ENCODE results near the gene TAF6. TPM values are rescaled to one million over a fixed set of nuclear protein-coding genes. Genes with fewer than 3 reads are reported as not detected.

The TAF6 gene
- total and polyA plus RNA-seq, 2 of the 4 experiments (the other 2 are of a cell fraction) = 11.3 to 55.3 TPM

DNA sequence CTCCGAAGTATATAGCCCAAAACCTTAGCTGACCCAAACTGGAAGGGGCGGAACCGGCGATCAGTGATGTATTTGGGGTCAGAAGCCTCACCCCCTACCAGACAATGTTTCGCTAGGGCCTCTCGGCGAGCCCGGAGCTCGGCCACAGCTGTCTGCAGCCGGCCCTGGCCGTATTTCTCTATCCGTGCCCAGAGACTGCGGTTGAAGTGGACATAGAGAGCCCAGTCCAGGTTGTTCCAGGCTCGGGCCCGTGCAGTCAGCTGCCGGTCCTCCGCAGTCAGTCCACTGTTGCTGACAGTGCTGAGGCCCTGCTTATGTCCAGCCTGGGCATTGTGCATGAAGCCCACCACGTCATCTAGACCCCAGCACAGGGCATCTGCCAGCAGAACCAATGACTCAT, 40.9 kb upstream of the TAF6 start:
- Histone ChIP-seq H2BK120ac (ENCODE audit: low read depth, low read length) (no peak overlapping the region), H4K91ac (ENCODE audit: insufficient read depth, low read depth, low read length) (no peak overlapping the region), H2BK20ac (ENCODE audit: low read depth, low read length) (no peak overlapping the region), H3K23ac (ENCODE audit: low read depth, low read length) (no peak overlapping the region), H4K8ac (ENCODE audit: low read depth in 2 of 2, low read length in 2 of 2) (no peak overlapping the region; a peak in 1 of 4 replicates), H3K18ac (ENCODE audit: low read depth, low read length) (no peak overlapping the region), H3K27ac (ENCODE audit: insufficient read depth, low read length) (no peak overlapping the region), H3K9ac (ENCODE audit: low read depth, low read length) (no peak overlapping the region), H2AK9ac (replicated peaks; ENCODE audit: low read depth, low read length, poor library complexity) (peak overlapping the region; percentile 68), H2AK5ac (ENCODE audit: low read depth, low read length) (no peak overlapping the region), H2BK5ac (ENCODE audit: low read depth, low read length, poor library complexity, severe bottlenecking) (no peak overlapping the region), H4K20me1 (ENCODE audit: insufficient read depth, low read length) (peaks cover 16% of the 10 kb centered on the region), H3K9me3 (ENCODE audit: control insufficient read depth, insufficient read depth, low read length) (no peaks in the 10 kb centered on the region), H3K36me3 (ENCODE audit: control insufficient read depth, insufficient read depth, low read length) (peaks cover 20% of the 10 kb centered on the region), H4K5ac (ENCODE audit: low read depth, low read length) (no peak overlapping the region), H3K4me2 (ENCODE audit: low read depth, low read length) (no peak overlapping the region), H2BK15ac (ENCODE audit: low read depth, low read length) (no peak overlapping the region), H3K4me1 (ENCODE audit: control insufficient read depth, insufficient read depth, low read length) (peaks cover 6% of the 10 kb centered on the region), H3K79me1 (ENCODE audit: low read depth in 1 of 2, low read length in 2 of 2) (peaks cover 10 to 36% of the 10 kb centered on the region in 2 experiments; a peak in 3 of 4 replicates), H3K27me3 (ENCODE audit: control insufficient read depth, insufficient read depth, low read length) (no peaks in the 10 kb centered on the region), H3K4me3 (ENCODE audit: insufficient read depth, low read depth, low read length) (no peak overlapping the region), H3K4ac (ENCODE audit: low read depth, low read length) (no peak overlapping the region), H3K9me1 (ENCODE audit: insufficient read depth, low read length) (peaks cover 2% of the 10 kb centered on the region; the same call in 1 of the 2 replicates), H2AFZ (replicated peaks; ENCODE audit: low read length, poor library complexity) (no peak overlapping the region), H3K56ac (ENCODE audit: extremely low read depth, insufficient read depth, low read length) (no peak overlapping the region), H3K14ac (replicated peaks; ENCODE audit: low read depth, low read length) (no peak overlapping the region)
- dilution Hi-C loops (cut with HindIII; ENCODE audit: low sequenced_read_pairs, unreplicated experiment) (no loop called here), in situ Hi-C loops (cut with MboI; ENCODE audit: low sequenced_read_pairs) (no loop called here), intact Hi-C loops (cut with micrococcal nuclease) (no loop called here)
- no peak for ATAC-seq (ENCODE audit: low read depth)
- no TSS peak for BruUV-seq (replicated peaks)
- WGBS, 2 experiments (ENCODE audit: extremely low coverage in 2 of 2, insufficient read length in 1 of 2) = 91% methylated on average over 13 of the region's 18 CpGs; no CpG with 5 or more reads in 1 of the 2 experiments
- ChIA-PET POLR2A (ENCODE audit: unreplicated experiment) (no interaction called here), CTCF (no interaction called here)
- DNase-seq = no peak
- TF ChIP-seq, protein P1, sequence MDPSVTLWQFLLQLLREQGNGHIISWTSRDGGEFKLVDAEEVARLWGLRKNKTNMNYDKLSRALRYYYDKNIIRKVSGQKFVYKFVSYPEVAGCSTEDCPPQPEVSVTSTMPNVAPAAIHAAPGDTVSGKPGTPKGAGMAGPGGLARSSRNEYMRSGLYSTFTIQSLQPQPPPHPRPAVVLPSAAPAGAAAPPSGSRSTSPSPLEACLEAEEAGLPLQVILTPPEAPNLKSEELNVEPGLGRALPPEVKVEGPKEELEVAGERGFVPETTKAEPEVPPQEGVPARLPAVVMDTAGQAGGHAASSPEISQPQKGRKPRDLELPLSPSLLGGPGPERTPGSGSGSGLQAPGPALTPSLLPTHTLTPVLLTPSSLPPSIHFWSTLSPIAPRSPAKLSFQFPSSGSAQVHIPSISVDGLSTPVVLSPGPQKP (IDR thresholded peaks at IDR 0.05; ENCODE audit: borderline replicate concordance, low read depth, low read length) = no peak
- TF ChIP-seq BHLHE40 (IDR thresholded peaks at IDR 0.05; ENCODE audit: low read depth, low read length) = no peak
- TF ChIP-seq RAD21 (IDR thresholded peaks at IDR 0.05; ENCODE audit: low read length) = no peak
- no peak for TF ChIP-seq SMC3 (IDR thresholded peaks at IDR 0.05; ENCODE audit: low read depth, low read length)
- no peak for TF ChIP-seq MAFK (IDR thresholded peaks at IDR 0.05; ENCODE audit: low read depth, low read length)
- no peak for TF ChIP-seq POLR2A (IDR thresholded peaks at IDR 0.05; ENCODE audit: low read depth, low read length)
- no peak for TF ChIP-seq RFX5 (IDR thresholded peaks at IDR 0.05; ENCODE audit: low read depth, low read length)
- TF ChIP-seq MAZ (IDR thresholded peaks at IDR 0.05; ENCODE audit: borderline replicate concordance, low read depth, low read length) = no peak
- TF ChIP-seq FOS (IDR thresholded peaks at IDR 0.05; ENCODE audit: low read depth, low read length) = no peak
- no peak for TF ChIP-seq RCOR1 (IDR thresholded peaks at IDR 0.05; ENCODE audit: insufficient replicate concordance, low read length)
- no peak for TF ChIP-seq CHD1 (IDR thresholded peaks at IDR 0.05; ENCODE audit: low read depth, low read length)
- TF ChIP-seq, protein P2, sequence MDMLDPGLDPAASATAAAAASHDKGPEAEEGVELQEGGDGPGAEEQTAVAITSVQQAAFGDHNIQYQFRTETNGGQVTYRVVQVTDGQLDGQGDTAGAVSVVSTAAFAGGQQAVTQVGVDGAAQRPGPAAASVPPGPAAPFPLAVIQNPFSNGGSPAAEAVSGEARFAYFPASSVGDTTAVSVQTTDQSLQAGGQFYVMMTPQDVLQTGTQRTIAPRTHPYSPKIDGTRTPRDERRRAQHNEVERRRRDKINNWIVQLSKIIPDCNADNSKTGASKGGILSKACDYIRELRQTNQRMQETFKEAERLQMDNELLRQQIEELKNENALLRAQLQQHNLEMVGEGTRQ (IDR thresholded peaks at IDR 0.05; ENCODE audit: low read depth, low read length) = no peak
- no peak for TF ChIP-seq CEBPB (IDR thresholded peaks at IDR 0.05; ENCODE audit: low read depth, low read length)
- no peak for TF ChIP-seq NFE2L2 (IDR thresholded peaks at IDR 0.05; ENCODE audit: low read depth, low read length)
- no peak for TF ChIP-seq MXI1 (IDR thresholded peaks at IDR 0.05; ENCODE audit: borderline replicate concordance, low read depth, low read length)
- TF ChIP-seq, protein P3, sequence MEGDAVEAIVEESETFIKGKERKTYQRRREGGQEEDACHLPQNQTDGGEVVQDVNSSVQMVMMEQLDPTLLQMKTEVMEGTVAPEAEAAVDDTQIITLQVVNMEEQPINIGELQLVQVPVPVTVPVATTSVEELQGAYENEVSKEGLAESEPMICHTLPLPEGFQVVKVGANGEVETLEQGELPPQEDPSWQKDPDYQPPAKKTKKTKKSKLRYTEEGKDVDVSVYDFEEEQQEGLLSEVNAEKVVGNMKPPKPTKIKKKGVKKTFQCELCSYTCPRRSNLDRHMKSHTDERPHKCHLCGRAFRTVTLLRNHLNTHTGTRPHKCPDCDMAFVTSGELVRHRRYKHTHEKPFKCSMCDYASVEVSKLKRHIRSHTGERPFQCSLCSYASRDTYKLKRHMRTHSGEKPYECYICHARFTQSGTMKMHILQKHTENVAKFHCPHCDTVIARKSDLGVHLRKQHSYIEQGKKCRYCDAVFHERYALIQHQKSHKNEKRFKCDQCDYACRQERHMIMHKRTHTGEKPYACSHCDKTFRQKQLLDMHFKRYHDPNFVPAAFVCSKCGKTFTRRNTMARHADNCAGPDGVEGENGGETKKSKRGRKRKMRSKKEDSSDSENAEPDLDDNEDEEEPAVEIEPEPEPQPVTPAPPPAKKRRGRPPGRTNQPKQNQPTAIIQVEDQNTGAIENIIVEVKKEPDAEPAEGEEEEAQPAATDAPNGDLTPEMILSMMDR (conservative IDR thresholded peaks at IDR 0.05; ENCODE audit: low read depth, low read length) = no peak
